Suprapubic skin (tissue), 3 donors: ENCODE data around the gene PIK3CB.

Source experiments
- EP300 ChIP-seq: sonication (generic); formaldehyde crosslinking; IDR thresholded peaks from one replicate; pipeline ENCODE4 v1.6.1; 2017; ENCODE audit warnings: antibody characterized with exemption
- POLR2A ChIP-seq, 2 donors: fragments of 450-650 bp; IDR thresholded peaks; one replicate each; pipeline ENCODE4 v1.6.1; 2017; ENCODE audit warnings: antibody characterized with exemption in 2 of 2, mild to moderate bottlenecking in 2 of 2, moderate library complexity in 2 of 2
- TF ChIP-seq, protein P1 (sequence below), 2 donors: fragments of 200-600 bp in 1 of 2; fragments of 450-650 bp in 1 of 2; sonication (generic) in 1 of 2; IDR thresholded peaks; one replicate each; pipeline ENCODE4 v1.5.1; 2016 to 2019; ENCODE audit warnings: antibody characterized with exemption in 2 of 2, mild to moderate bottlenecking in 1 of 2, moderate library complexity in 1 of 2

DNA sequence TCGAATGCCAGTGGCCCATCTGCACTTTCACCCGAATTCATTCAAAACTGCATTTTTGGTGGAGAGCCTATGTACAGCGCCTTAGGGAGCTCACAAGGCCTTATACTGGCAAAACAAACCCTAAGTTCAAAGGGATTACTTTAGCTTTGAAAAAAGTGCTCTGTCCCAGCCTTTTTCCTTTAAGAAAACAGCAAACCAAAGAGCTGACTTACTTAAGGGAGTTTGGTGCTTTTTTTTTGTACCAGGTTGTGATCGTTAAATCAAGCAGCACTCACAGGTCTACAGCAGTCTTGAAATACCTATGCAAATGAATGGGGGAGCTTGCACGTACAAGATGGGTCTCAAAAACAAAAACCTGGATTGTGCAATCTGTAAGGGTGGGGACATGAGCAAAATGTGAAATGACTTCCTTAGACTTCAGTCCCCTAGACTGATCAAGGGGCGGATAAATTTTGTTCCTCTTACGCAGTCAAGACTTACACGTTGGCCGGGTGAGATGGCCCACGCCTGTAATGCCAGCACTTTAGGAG lies 11.6 kb upstream of the PIK3CB start:
- TF ChIP-seq, protein P1, sequence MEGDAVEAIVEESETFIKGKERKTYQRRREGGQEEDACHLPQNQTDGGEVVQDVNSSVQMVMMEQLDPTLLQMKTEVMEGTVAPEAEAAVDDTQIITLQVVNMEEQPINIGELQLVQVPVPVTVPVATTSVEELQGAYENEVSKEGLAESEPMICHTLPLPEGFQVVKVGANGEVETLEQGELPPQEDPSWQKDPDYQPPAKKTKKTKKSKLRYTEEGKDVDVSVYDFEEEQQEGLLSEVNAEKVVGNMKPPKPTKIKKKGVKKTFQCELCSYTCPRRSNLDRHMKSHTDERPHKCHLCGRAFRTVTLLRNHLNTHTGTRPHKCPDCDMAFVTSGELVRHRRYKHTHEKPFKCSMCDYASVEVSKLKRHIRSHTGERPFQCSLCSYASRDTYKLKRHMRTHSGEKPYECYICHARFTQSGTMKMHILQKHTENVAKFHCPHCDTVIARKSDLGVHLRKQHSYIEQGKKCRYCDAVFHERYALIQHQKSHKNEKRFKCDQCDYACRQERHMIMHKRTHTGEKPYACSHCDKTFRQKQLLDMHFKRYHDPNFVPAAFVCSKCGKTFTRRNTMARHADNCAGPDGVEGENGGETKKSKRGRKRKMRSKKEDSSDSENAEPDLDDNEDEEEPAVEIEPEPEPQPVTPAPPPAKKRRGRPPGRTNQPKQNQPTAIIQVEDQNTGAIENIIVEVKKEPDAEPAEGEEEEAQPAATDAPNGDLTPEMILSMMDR (IDR thresholded peaks at IDR 0.05): no peak
- TF ChIP-seq POLR2A (IDR thresholded peaks at IDR 0.05): no peak
- TF ChIP-seq EP300: no peak
